Middle frontal gyrus (tissue), 1 donor: ENCODE measurements around the gene CABP2.
"Not testable (repeated sequence)": the region's sequence is repeated elsewhere in the genome, so short reads cannot be mapped to it uniquely, and the experiment has no call there.

Source experiments
- DNase-seq: peaks from one replicate; pipeline ENCODE4 v3.0.0-alpha.2; 2015; ENCODE audit warnings: low spot score; ENCODE audit errors: extremely low spot score

Gene CABP2

GRCh38 chr11:67494371-67495233 is 28.6 kb downstream of the CABP2 start:
- DNase-seq = no peak

GRCh38 chr11:67493548-67494370 is 29.5 kb downstream of the CABP2 start:
- no peak for DNase-seq

- no peak for DNase-seq
Measured at GRCh38 chr11:67492801-67493547, 30.3 kb downstream of the CABP2 start.

- DNase-seq = no peak
Measured at GRCh38 chr11:67492069-67492727, 31.0 kb downstream of the CABP2 start.

GRCh38 chr11:67491276-67492068 is 31.8 kb downstream of the CABP2 start:
- DNase-seq = no peak

GRCh38 chr11:67490727-67491065 is 32.5 kb downstream of the CABP2 start:
- no peak for DNase-seq

- DNase-seq = no peak
Measured at GRCh38 chr11:67489885-67490726, 33.1 kb downstream of the CABP2 start.

- no peak for DNase-seq
Measured at GRCh38 chr11:67489203-67489884, 33.9 kb downstream of the CABP2 start.

- DNase-seq = no peak
Measured at GRCh38 chr11:67486481-67487195, 36.6 kb downstream of the CABP2 start.

GRCh38 chr11:67485873-67486361 is 37.3 kb downstream of the CABP2 start:
- not testable (repeated sequence) for DNase-seq

- no peak for DNase-seq
Measured at GRCh38 chr11:67484847-67485311, 38.4 kb downstream of the CABP2 start.

- no peak for DNase-seq
Measured at GRCh38 chr11:67483831-67484665, 39.2 kb downstream of the CABP2 start.

GRCh38 chr11:67482827-67483798 is 40.1 kb downstream of the CABP2 start, which contains the start of gene AIP:
Gene AIP (plus strand): TSS chr11:67483026. CDS start chr11:67483159, 133 bp downstream.
- DNase-seq = peak; percentile 97

- no peak for DNase-seq
Measured at GRCh38 chr11:67482275-67482826, 40.9 kb downstream of the CABP2 start.

- DNase-seq = not testable (repeated sequence)
Measured at GRCh38 chr11:67477344-67478050, 45.7 kb downstream of the CABP2 start.
